GM10248 (cell line): Measurements from ENCODE around the gene SIVA1.

ENCODE experiments used
- CTCF ChIA-PET: fragments of 300-600 bp; sonication (Branson Sonifier 250); formaldehyde crosslinking; extraction: SDS; loops from one replicate; lab custom pipeline; 2021; ENCODE audit warnings: antibody characterized with exemption; lab: Yijun Ruan, JAX
- POLR2A ChIA-PET: fragments of 350-650 bp; sonication (Branson Sonifier 250); formaldehyde crosslinking; extraction: SDS; loops from one replicate; lab custom pipeline; 2020; ENCODE audit warnings: antibody characterized with exemption; lab: Yijun Ruan, JAX
- DNase-seq: peaks from one replicate; pipeline ENCODE4 v3.0.0; 2012; ENCODE audit errors: extremely low spot score
- CTCF ChIP-seq: IDR thresholded peaks from 2 replicates; pipeline ENCODE4 v1.5.1; 2012; ENCODE audit warnings: mild to moderate bottlenecking, low read depth; ENCODE audit errors: extremely low read depth, missing control alignments, control extremely low read depth

Gene SIVA1

GRCh38 chr14:104786091-104786586 is 33.2 kb downstream of the SIVA1 start:
- no peak for TF ChIP-seq CTCF
- POLR2A ChIA-PET: no interaction called here
- CTCF ChIA-PET: no interaction called here
- DNase-seq: no peak

GRCh38 chr14:104786726-104787675 is 34.1 kb downstream of the SIVA1 start:
- POLR2A ChIA-PET: no interaction called here
- CTCF ChIA-PET: no interaction called here
- no peak for TF ChIP-seq CTCF
- DNase-seq: no peak

- no peak for DNase-seq
- CTCF ChIA-PET: interaction anchor here (1.0 to 1.8 kb wide), 2 partner anchors 15 to 39 kb away, joined by 4 to 5 read pairs; no protein-coding TSS in a partner anchor
- TF ChIP-seq CTCF: no peak
- POLR2A ChIA-PET: no interaction called here
Measured at GRCh38 chr14:104787736-104788135, 34.8 kb downstream of the SIVA1 start.

GRCh38 chr14:104788161-104788818 is 35.3 kb downstream of the SIVA1 start:
- DNase-seq: no peak
- no peak for TF ChIP-seq CTCF
- ChIA-PET CTCF (interaction anchor here (1.0 to 1.8 kb wide), 2 partner anchors 16 to 38 kb away, joined by 4 to 5 read pairs; no protein-coding TSS in a partner anchor), POLR2A (no interaction called here)

- CTCF ChIA-PET: interaction anchor here (0.6 to 1.8 kb wide), 4 partner anchors 16 to 301 kb away, joined by 3 to 5 read pairs (median 4); no protein-coding TSS in a partner anchor
- no peak for TF ChIP-seq CTCF
- no peak for DNase-seq
- POLR2A ChIA-PET: no interaction called here
Measured at GRCh38 chr14:104788873-104789663, 36.1 kb downstream of the SIVA1 start.
